LNCaP clone FGC (cell line): ENCODE measurements around the gene ARHGEF28.

Experiments
- DNase-seq: peaks from one replicate; pipeline ENCODE4 v3.0.0-alpha.2; 2011; ENCODE audit warnings: low read depth
- H3K4me3 ChIP-seq: 2 replicates; pipeline ENCODE4 v1.5.1; 2011; ENCODE audit warnings: mild to moderate bottlenecking, low read depth, low read length, control low read depth
- TF ChIP-seq, protein P1 (sequence below): IDR thresholded peaks from 2 replicates; pipeline ENCODE4 v1.5.1; 2012; ENCODE audit warnings: mild to moderate bottlenecking; ENCODE audit not compliant: control insufficient read depth, insufficient read depth; ENCODE audit errors: extremely low read depth

The ARHGEF28 gene

DNA sequence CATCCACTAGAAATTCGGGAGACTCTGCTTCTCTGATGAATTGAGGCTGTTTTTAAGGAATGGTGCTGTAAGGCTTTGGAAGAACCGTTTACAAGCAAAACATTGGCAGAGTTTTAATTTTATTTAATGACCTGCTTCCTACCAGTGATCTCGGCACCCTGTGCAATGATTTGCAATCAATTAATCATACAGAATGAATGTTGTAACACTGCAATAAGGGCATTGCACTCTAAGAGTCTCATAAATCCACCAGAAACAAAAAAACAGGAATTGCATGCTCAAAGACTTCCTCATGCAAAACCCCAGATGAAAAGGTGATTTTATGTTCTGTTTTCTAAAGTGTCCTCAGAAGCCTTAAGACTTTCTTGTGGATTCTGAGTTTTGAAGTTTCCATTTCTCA lies 295.7 kb downstream of the ARHGEF28 start:
- H3K4me3 ChIP-seq = no peak overlapping the region
- no peak for DNase-seq
- TF ChIP-seq, protein P1, sequence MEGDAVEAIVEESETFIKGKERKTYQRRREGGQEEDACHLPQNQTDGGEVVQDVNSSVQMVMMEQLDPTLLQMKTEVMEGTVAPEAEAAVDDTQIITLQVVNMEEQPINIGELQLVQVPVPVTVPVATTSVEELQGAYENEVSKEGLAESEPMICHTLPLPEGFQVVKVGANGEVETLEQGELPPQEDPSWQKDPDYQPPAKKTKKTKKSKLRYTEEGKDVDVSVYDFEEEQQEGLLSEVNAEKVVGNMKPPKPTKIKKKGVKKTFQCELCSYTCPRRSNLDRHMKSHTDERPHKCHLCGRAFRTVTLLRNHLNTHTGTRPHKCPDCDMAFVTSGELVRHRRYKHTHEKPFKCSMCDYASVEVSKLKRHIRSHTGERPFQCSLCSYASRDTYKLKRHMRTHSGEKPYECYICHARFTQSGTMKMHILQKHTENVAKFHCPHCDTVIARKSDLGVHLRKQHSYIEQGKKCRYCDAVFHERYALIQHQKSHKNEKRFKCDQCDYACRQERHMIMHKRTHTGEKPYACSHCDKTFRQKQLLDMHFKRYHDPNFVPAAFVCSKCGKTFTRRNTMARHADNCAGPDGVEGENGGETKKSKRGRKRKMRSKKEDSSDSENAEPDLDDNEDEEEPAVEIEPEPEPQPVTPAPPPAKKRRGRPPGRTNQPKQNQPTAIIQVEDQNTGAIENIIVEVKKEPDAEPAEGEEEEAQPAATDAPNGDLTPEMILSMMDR = no peak

DNA sequence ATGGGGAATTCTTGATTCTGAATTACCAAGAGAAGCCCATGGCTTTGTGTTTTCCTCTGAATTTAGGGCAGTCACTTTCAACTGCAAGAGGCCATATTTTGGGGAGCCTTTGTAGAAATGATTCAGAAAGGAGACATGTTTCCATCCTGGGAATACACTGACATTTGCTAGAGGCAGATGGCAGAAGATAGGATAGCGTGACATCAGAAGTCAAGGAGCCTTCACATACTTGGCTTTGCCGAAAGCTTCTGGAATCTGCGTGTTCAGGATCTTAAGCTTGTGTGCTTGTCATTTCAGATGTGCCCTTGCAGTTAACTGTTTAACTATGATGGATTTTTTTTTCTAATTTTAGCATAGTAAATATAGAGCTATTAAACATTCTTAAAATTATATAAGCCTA lies 296.2 kb downstream of the ARHGEF28 start:
- TF ChIP-seq, protein P1 = no peak
- H3K4me3 ChIP-seq = no peak overlapping the region

DNA sequence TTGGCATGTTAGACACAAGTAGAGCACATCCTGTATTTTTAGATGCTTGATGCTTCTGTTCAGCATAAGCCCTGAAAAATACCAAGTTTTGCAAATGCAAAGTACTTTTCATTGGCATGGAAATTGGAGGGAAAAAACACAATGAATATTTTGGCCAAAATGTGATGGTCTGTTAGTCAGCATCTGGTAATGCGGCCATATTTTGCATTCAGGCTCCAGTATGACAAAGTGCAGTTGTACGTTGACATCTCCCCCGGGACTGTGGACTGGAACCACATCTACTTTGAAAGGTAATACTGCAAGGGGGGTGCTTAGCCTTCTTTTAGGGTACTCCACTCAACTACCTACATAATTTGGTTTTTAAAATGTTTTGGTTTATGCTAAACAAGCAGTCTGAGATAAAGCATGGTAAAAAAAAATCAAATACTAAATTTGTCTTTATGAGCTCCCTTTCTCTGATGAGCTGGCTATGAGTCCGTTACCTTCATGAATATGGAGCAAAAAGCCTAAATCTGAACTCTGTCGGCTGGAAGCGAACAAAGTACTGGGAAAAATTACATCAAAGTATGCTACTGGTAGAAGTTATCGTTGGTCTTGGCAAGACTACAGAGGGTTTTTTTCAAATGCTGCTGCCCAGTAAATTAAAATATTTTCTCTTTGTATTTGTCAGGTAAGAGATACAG lies 297.0 kb downstream of the ARHGEF28 start:
- TF ChIP-seq, protein P1 = no peak
- H3K4me3 ChIP-seq = no peak overlapping the region
- no peak for DNase-seq

More for the DNA sequence above, 296.2 kb downstream of the ARHGEF28 start:
- DNase-seq = no peak

DNA sequence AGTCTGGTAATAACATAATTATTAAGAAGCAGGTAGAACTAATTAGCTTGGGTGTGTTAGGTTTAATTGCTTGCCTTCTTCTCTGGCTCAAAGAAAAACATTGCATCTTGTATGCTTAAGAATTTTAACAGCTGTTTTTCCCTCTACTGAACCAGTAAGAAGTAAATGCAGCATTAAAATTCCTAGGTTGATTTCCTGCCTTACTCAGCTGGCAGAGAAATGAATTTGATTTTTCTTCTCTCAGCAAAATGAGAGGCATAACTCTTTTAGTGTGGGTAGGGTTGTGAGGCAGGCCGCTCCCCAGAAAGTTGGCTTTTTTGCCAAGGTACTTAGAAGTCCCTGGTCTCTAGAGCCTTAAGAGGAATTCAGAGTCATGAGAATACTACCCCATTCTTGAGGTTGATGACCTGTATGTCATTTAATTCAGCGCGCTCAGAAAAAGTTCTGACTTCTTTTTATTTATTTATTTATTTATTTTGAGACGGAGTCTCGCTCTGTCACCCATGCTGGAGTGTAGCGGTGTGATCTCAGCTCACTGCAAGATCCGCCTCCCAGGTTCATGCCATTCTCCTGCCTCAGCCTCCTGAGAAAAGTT lies 302.6 kb downstream of the ARHGEF28 start:
- no peak overlapping the region for H3K4me3 ChIP-seq
- TF ChIP-seq, protein P1 = no peak
- DNase-seq = no peak

DNA sequence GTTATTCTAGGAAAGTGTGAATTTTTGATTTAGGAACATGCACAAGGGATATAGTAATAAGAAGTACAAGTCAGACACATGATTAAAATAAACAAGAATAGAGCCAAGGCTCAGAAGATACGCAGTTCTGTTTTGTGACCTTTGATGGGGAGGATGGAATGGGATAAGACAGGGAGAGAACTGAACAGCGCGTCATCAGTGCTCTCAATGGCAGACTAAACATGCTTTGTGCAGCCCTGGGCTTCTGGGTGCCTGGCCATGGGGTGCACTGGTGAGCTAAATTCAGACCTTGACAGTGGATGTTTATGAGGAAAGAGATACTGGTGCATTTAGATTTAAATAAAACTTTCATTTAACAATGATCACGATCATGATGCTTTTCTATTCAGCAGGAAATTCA lies 309.7 kb downstream of the ARHGEF28 start:
- H3K4me3 ChIP-seq = no peak overlapping the region
- no peak for DNase-seq
- TF ChIP-seq, protein P1 = no peak

DNA sequence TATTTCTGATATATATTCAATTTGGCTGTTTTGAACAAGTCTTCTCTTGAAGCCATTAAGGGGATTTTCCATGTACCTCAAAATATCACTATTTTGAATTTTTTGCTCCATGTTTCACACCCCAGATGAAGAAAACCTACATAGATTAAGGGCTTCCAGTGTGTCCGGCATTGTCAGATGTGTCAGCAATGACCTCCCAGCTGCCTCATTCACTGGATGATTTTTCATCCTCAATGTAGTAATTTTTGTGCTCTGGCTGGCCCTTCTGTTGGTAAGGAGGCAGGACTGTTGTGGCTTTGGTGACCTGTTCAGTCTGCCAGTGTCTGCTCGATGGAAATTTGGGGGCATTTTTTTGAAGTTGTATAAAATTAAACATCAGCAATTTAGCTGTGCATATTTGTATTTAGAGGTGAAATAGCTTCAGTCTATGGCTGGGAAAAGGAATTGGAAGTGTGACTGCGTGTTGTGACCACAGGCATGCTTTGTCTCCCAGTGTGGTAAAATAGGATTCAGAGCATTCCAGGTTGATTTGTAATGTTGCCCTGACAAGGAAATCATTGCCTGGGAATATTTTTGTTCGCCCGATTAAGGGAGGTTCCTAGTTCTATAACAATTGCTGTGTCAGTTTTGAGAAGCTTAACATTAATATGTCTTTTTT lies 312.4 kb downstream of the ARHGEF28 start:
- no peak overlapping the region for H3K4me3 ChIP-seq
- no peak for DNase-seq
- TF ChIP-seq, protein P1 = no peak
